Measurements from ENCODE around the gene SLC29A1. TPM values are rescaled to one million over a fixed set of nuclear protein-coding genes. Genes with fewer than 3 reads are reported as not detected.
A peak's percentile ranks its signal among the peaks of the same experiment; 100 is the strongest.

The SLC29A1 gene
- total and polyA plus RNA-seq, 2 of the 8 experiments (the other 6 are each of a cell fraction or from before 2014, with no cell fraction given): 187 to 558 TPM

GRCh38 chr6:44185953-44186634 is 37.3 kb upstream of the SLC29A1 start:
- H4K8ac ChIP-seq (ENCODE audit: extremely low read depth, insufficient read depth, low read length): no peak overlapping the region
- no peak overlapping the region for H3K23ac ChIP-seq (ENCODE audit: insufficient read length)
- H2BK12ac ChIP-seq (ENCODE audit: low read depth, low read length): peak overlapping the region; percentile 94
- H3K36me3 ChIP-seq (ENCODE audit: control insufficient read depth in 2 of 4, insufficient read depth in 4 of 4, low read length in 3 of 4): no peaks in the 10 kb centered on the region
- peak overlapping the region; percentile 55 for H2BK20ac ChIP-seq (ENCODE audit: low read length)
- H3K9me3 ChIP-seq (ENCODE audit: insufficient read depth in 2 of 2, low read depth in 1 of 2, low read length in 1 of 2): no peaks in the 10 kb centered on the region
- no peak for DNase-seq (ENCODE audit: low read depth in 1 of 2, low spot score in 2 of 2)
- H2BK15ac ChIP-seq (ENCODE audit: low read length): peak overlapping the region; percentile 90
- H2AFZ ChIP-seq (ENCODE audit: low read length): peak overlapping the region; percentile 83; the same call in 1 of the 2 replicates
- no peaks in the 10 kb centered on the region for H3K79me1 ChIP-seq (ENCODE audit: low read depth, low read length)
- no peak overlapping the region for H3K27ac ChIP-seq (ENCODE audit: low read depth, low read length)
- peak overlapping the region; percentile 55; the same call in 1 of the 2 replicates for H2BK5ac ChIP-seq (ENCODE audit: low read depth, low read length)
- peak overlapping the region; percentile 42 for H3K18ac ChIP-seq (ENCODE audit: extremely low read depth, low read length)
- ChIA-PET POLR2A (ENCODE audit: partially characterized antibody) (interaction anchor here (1.0 to 3.6 kb wide), 9 partner anchors 14 to 70 kb away, joined by 3 to 25 read pairs (median 7); partner anchors contain the start of genes HSP90AB1 and MYMX), CTCF (ENCODE audit: partially characterized antibody) (interaction anchor here (0.6 to 7.6 kb wide), 17 partner anchors 14 to 533 kb away, joined by 3 to 41 read pairs (median 4); partner anchors contain the start of gene MYMX)
- peaks cover 10% of the 10 kb centered on the region; the same call in 1 of the 2 replicates for H3K23me2 ChIP-seq (ENCODE audit: low read depth, low read length)
- no peak for FAIRE-seq
- H3K4me1 ChIP-seq (replicated peaks in 1 of 4; ENCODE audit: control insufficient read depth in 3 of 4, insufficient read depth in 4 of 4, low read length in 3 of 4): peaks cover 2 to 10% (median 5%) of the 10 kb centered on the region in 4 experiments; a peak in 6 of 7 replicates
- no peak overlapping the region for H3K9ac ChIP-seq (replicated peaks in 1 of 4; ENCODE audit: extremely low read depth in 1 of 4, low read depth in 3 of 4, low read length in 3 of 4)
- H3K56ac ChIP-seq (replicated peaks; ENCODE audit: insufficient read length, low read depth, low read length): no peak overlapping the region
- H2BK120ac ChIP-seq (replicated peaks; ENCODE audit: low read depth, low read length): no peak overlapping the region
- no peak overlapping the region for H3K14ac ChIP-seq (ENCODE audit: insufficient read length)
- no peaks in the 10 kb centered on the region for H4K20me1 ChIP-seq (replicated peaks in 1 of 2; ENCODE audit: control insufficient read depth in 1 of 2, insufficient read depth in 2 of 2, low read length in 2 of 2)
- H3K27me3 ChIP-seq (replicated peaks in 1 of 4; ENCODE audit: control insufficient read depth in 3 of 4, extremely low read depth in 1 of 4, insufficient read depth in 3 of 4, low read length in 3 of 4): no peaks in the 10 kb centered on the region
- H4K5ac ChIP-seq (ENCODE audit: insufficient read length, low read depth, low read length): no peak overlapping the region
- no peak overlapping the region for H3K4me3 ChIP-seq (ENCODE audit: extremely low read depth in 1 of 4, insufficient read depth in 2 of 4, low read depth in 3 of 4, low read length in 4 of 4)
- peak overlapping the region; percentile 69 for H4K91ac ChIP-seq (replicated peaks; ENCODE audit: insufficient read length, low read length)
- H2AK5ac ChIP-seq (ENCODE audit: low read depth, low read length): no peak overlapping the region
- H3K4ac ChIP-seq (replicated peaks; ENCODE audit: insufficient read length, low read depth, low read length): peak overlapping the region; percentile 19
- 73% methylated on average over 9 of the region's 9 CpGs; no CpG with 5 or more reads in 1 of the 2 experiments for WGBS, 2 experiments (ENCODE audit: extremely low coverage in 1 of 2, insufficient coverage in 1 of 2, insufficient read length in 1 of 2, insufficient replicate concordance in 2 of 2, low coverage in 1 of 2, low lambda C conversion rate in 2 of 2, missing lambda C conversion rate in 1 of 2)
- H3K4me2 ChIP-seq (ENCODE audit: insufficient read depth in 1 of 2, low read depth in 2 of 2, low read length in 2 of 2): no peak overlapping the region
- no peaks in the 10 kb centered on the region for H3K79me2 ChIP-seq (ENCODE audit: control insufficient read depth in 1 of 2, insufficient read depth in 2 of 2, low read length in 2 of 2)
- TF ChIP-seq CEBPB (IDR thresholded peaks at IDR 0.05; ENCODE audit: low read depth, low read length) (no peak), JUN (IDR thresholded peaks at IDR 0.05; ENCODE audit: low read depth, low read length) (no peak), GABPA (IDR thresholded peaks at IDR 0.05; ENCODE audit: borderline replicate concordance, insufficient read depth, low read length) (no peak), BCL11A (IDR thresholded peaks at IDR 0.05; ENCODE audit: low read depth in 2 of 2, low read length in 2 of 2) (no peak)
